Endodermal cell (in vitro differentiated cells): ENCODE measurements around the gene MMP7. TPM values are rescaled to one million over a fixed set of nuclear protein-coding genes. Genes with fewer than 3 reads are reported as not detected.

ENCODE experiments used
- DNase-seq: peaks from one replicate; pipeline ENCODE4 v3.0.0-alpha.2; 2017
- H3K27ac ChIP-seq: 2 replicates; pipeline ENCODE4 v1.5.1; 2013; ENCODE audit warnings: mild to moderate bottlenecking, low read depth, low read length, moderate library complexity
- H3K27me3 ChIP-seq: 2 replicates; pipeline ENCODE4 v1.6.1; 2013; ENCODE audit warnings: mild to moderate bottlenecking, low read length, moderate library complexity; ENCODE audit not compliant: insufficient read depth, control insufficient read depth, poor library complexity, severe bottlenecking
- H3K36me3 ChIP-seq: 2 replicates; pipeline ENCODE4 v1.7.0; 2013; ENCODE audit warnings: mild to moderate bottlenecking, low read length, moderate library complexity; ENCODE audit not compliant: control insufficient read depth, insufficient read depth
- H3K4me1 ChIP-seq: one replicate; pipeline ENCODE4 v1.7.0; 2013; ENCODE audit warnings: low read length; ENCODE audit not compliant: control insufficient read depth, insufficient read depth
- H3K4me3 ChIP-seq: 2 replicates; pipeline ENCODE4 v1.5.1; 2013; ENCODE audit warnings: mild to moderate bottlenecking, low read length, moderate library complexity
- H3K9ac ChIP-seq: 2 replicates; pipeline ENCODE4 v1.6.1; 2013; ENCODE audit warnings: mild to moderate bottlenecking, low read length, moderate library complexity; ENCODE audit not compliant: poor library complexity, severe bottlenecking; ENCODE audit errors: extremely low read depth
- H3K9me3 ChIP-seq: 2 replicates; pipeline ENCODE4 v1.6.1; 2013; ENCODE audit warnings: mild to moderate bottlenecking, low read length, moderate library complexity; ENCODE audit not compliant: control insufficient read depth
- H3K27ac Mint-ChIP-seq: 2 replicates; pipeline ENCODE4 v1.8.0; 2020; ENCODE audit warnings: mixed read lengths
- H3K27me3 Mint-ChIP-seq: 2 replicates; pipeline ENCODE4 v1.8.0; 2021; ENCODE audit warnings: mild to moderate bottlenecking, mixed read lengths; ENCODE audit not compliant: insufficient read depth
- H3K36me3 Mint-ChIP-seq: 2 replicates; pipeline ENCODE4 v1.8.0; 2020; ENCODE audit warnings: low read depth, mixed read lengths
- H3K4me1 Mint-ChIP-seq: 2 replicates; pipeline ENCODE4 v1.8.0; 2020; ENCODE audit warnings: mixed read lengths
- H3K4me3 Mint-ChIP-seq: 2 replicates; pipeline ENCODE4 v1.8.0; 2020; ENCODE audit warnings: mild to moderate bottlenecking, moderate library complexity, mixed read lengths
- H3K9me3 Mint-ChIP-seq: 2 replicates; pipeline ENCODE4 v1.8.0; 2020; ENCODE audit warnings: mild to moderate bottlenecking, mixed read lengths
- CTCF ChIP-seq: fragments of 200-600 bp; sonication (generic); conservative IDR thresholded peaks from 2 replicates; pipeline ENCODE4 v1.5.0; 2021; ENCODE audit warnings: antibody characterized with exemption, mild to moderate bottlenecking
- WGBS, 2 experiments: methylation state at CpG; one replicate each; pipeline versions ENCODE4 v1.1.5 to v1.1.7; 2013; ENCODE audit warnings: missing lambda C conversion rate in 2 of 2, mixed read lengths in 1 of 2; ENCODE audit not compliant: insufficient coverage in 1 of 2, insufficient read length in 1 of 2; 5-methylcytosine and 5-hydroxymethylcytosine counted together
- total RNA-seq, 2 donors: library from RNA; stranded (reverse); fragmentation: NEBNext Ultra II Directional in 1 of 2; extraction: Animal tissue kit (Norgen Biotek cat#: 25700) in 1 of 2; gene quantifications; 2 replicates in 1 of 2; 3 replicates in 1 of 2; pipeline ENCODE4 v1.2.1, GENCODE V29; 2021

MMP7 gene
- total RNA-seq, 2 donors from 2014 or later: not detected

- no peaks in the 10 kb centered on the region for H3K4me1 Mint-ChIP-seq
- TF ChIP-seq CTCF: no peak
- 91 to 100% methylated on average over 1 to 2 of the region's 2 CpGs for whole genome bisulfite sequencing, 2 experiments
- H3K27me3 Mint-ChIP-seq: peaks cover 2% of the 10 kb centered on the region
- H3K27ac Mint-ChIP-seq: no peak overlapping the region
- H3K9me3 Mint-ChIP-seq: peaks cover 25% of the 10 kb centered on the region
- H3K27ac ChIP-seq: no peak overlapping the region
- peaks cover 1% of the 10 kb centered on the region for H3K36me3 Mint-ChIP-seq
- H3K4me3 Mint-ChIP-seq: no peak overlapping the region
- no peaks in the 10 kb centered on the region for H3K27me3 ChIP-seq
- DNase-seq: no peak
- peaks cover 18% of the 10 kb centered on the region for H3K9me3 ChIP-seq
- H3K36me3 ChIP-seq: no peaks in the 10 kb centered on the region
- H3K4me3 ChIP-seq: no peak overlapping the region
- no peak overlapping the region for H3K9ac ChIP-seq
- H3K4me1 ChIP-seq: no peaks in the 10 kb centered on the region
Measured at GRCh38 chr11:102572554-102573220, 42.1 kb upstream of the MMP7 start.

DNA sequence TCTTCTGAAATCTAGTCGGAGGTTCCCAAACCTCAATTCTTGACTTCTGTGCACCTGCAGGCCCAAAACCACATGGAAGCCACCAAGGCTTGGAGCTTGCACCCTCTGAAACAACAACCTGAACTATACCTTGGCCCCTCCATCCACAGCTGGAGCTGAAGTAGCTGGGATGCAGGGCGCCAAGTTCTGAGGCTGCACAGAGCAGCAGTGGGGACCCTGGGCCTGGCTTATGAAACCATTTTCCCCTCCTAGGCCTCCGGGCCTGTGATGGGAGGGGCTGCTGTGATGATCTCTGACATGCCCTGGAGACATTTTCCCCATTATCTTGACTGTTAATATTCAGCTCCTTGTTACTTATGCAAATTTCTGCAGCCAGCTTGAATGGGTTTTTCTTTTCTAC lies 38.3 kb upstream of the MMP7 start:
- H3K9ac ChIP-seq: no peak overlapping the region
- Mint-ChIP-seq H3K9me3 (peaks cover 44% of the 10 kb centered on the region), H3K4me3 (no peak overlapping the region), H3K27me3 (peaks cover 2% of the 10 kb centered on the region), H3K36me3 (peaks cover 1% of the 10 kb centered on the region), H3K27ac (no peak overlapping the region), H3K4me1 (no peaks in the 10 kb centered on the region)
- H3K4me3 ChIP-seq: peak overlapping the region; percentile 23
- DNase-seq: no peak
- H3K4me1 ChIP-seq: no peaks in the 10 kb centered on the region
- peaks cover 39% of the 10 kb centered on the region for H3K9me3 ChIP-seq
- H3K27me3 ChIP-seq: no peaks in the 10 kb centered on the region
- no peaks in the 10 kb centered on the region for H3K36me3 ChIP-seq
- 38 to 67% methylated on average over 1 to 3 of the region's 3 CpGs for WGBS, 2 experiments
- H3K27ac ChIP-seq: no peak overlapping the region
- no peak for TF ChIP-seq CTCF

- no peaks in the 10 kb centered on the region for H3K36me3 ChIP-seq
- H3K4me3 Mint-ChIP-seq: no peak overlapping the region
- no peak overlapping the region for H3K4me3 ChIP-seq
- H3K27ac Mint-ChIP-seq: no peak overlapping the region
- no peaks in the 10 kb centered on the region for H3K27me3 ChIP-seq
- H3K9me3 ChIP-seq: peaks cover 39% of the 10 kb centered on the region
- peaks cover 1% of the 10 kb centered on the region for H3K36me3 Mint-ChIP-seq
- peaks cover 44% of the 10 kb centered on the region for H3K9me3 Mint-ChIP-seq
- DNase-seq: no peak
- H3K27ac ChIP-seq: no peak overlapping the region
- peaks cover 2% of the 10 kb centered on the region for H3K27me3 Mint-ChIP-seq
- H3K9ac ChIP-seq: no peak overlapping the region
- no peaks in the 10 kb centered on the region for H3K4me1 Mint-ChIP-seq
- TF ChIP-seq CTCF: no peak
- 100% methylated on average over 1 of the region's 1 CpG for WGBS, 2 experiments
- no peaks in the 10 kb centered on the region for H3K4me1 ChIP-seq
Measured at GRCh38 chr11:102566112-102566511, 35.6 kb upstream of the MMP7 start.
